Fibroblast of lung (primary cell): ENCODE measurements around the gene ODAM.
"Not testable (repeated sequence)": the region's sequence is repeated elsewhere in the genome, so short reads cannot be mapped to it uniquely, and the experiment has no call there.

ENCODE experiments used
- CTCF ChIP-seq, 2 donors: IDR thresholded peaks in 1 of 2; conservative IDR thresholded peaks in 1 of 2; 1 replicate in 1 of 2; 2 replicates in 1 of 2; pipeline ENCODE4 v1.5.1; 2011 to 2012; ENCODE audit warnings: low read length in 2 of 2, control low read depth in 1 of 2, inconsistent platforms in 1 of 2, low read depth in 1 of 2, mild to moderate bottlenecking in 1 of 2
- EZH2 ChIP-seq: IDR thresholded peaks from 2 replicates; pipeline ENCODE4 v1.5.1; 2012; ENCODE audit warnings: low read length, control low read depth, mild to moderate bottlenecking; ENCODE audit errors: missing control alignments

DNA sequence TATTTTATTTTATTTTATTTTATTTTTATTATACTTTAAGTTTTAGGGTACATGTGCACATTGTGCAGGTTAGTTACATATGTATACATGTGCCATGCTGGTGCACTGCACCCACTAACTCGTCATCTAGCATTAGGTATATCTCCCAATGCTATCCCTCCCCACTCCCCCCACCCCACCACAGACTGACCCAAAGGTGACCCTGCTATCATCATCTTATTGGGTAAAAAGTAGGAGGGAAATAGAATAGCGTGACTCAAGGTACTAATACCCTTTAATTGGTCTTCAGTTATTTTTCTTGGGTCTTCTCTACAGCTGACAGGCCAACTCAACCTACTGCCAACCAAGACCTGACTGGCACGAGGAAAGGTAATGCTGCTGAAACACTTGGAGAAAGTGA lies 46.8 kb downstream of the ODAM start, which contains the start of gene CSN3:
- TF ChIP-seq CTCF (conservative IDR thresholded peaks at IDR 0.05 in 1 of 2, IDR thresholded peaks at IDR 0.05 in 1 of 2; ENCODE audit: low read depth in 1 of 2, low read length in 2 of 2); EZH2: not testable (repeated sequence)
